HEK293 (cell line): ENCODE measurements around the gene ZDHHC8.

Experiments
- CTCF ChIA-PET: fragments of 350-600 bp; formaldehyde crosslinking; extraction: SDS; loops from one replicate; lab custom pipeline; 2021; ENCODE audit warnings: antibody characterized with exemption; lab: Yijun Ruan, JAX
- POLR2A ChIA-PET: fragments of 300-600 bp; formaldehyde crosslinking; extraction: SDS; loops from one replicate; lab custom pipeline; 2020; ENCODE audit warnings: antibody characterized with exemption, inconsistent platforms; lab: Yijun Ruan, JAX
- H3K27ac ChIP-seq: fragments of 200-500 bp; sonication (Bioruptor generic); 2 replicates; pipeline ENCODE4 v1.5.1; 2014; ENCODE audit warnings: low read depth, low read length, control low read depth, inconsistent platforms; ENCODE audit errors: extremely low read depth
- H3K36me3 ChIP-seq, 2 experiments: fragments of 200-500 bp in 1 of 2; sonication (Bioruptor generic) in 1 of 2; 1 replicate in 1 of 2; 2 replicates in 1 of 2; pipeline ENCODE4 v1.5.1; 2014 to 2017; ENCODE audit warnings: inconsistent platforms in 2 of 2, low read length in 2 of 2; ENCODE audit not compliant: control insufficient read depth in 2 of 2, insufficient read depth in 1 of 2
- H3K4me1 ChIP-seq: fragments of 200-500 bp; sonication (Bioruptor generic); 2 replicates; pipeline ENCODE4 v1.5.1; 2014; ENCODE audit warnings: mild to moderate bottlenecking, low read length, inconsistent platforms; ENCODE audit not compliant: control insufficient read depth, insufficient read depth
- H3K4me3 ChIP-seq: 2 replicates; pipeline ENCODE4 v1.5.1; 2011; ENCODE audit warnings: low read depth, mild to moderate bottlenecking, control low read depth, low read length, moderate library complexity
- H3K9me3 ChIP-seq: fragments of 200-500 bp; sonication (Bioruptor generic); 2 replicates; pipeline ENCODE4 v1.5.1; 2014; ENCODE audit warnings: low read depth, low read length, inconsistent platforms; ENCODE audit not compliant: control insufficient read depth, insufficient read depth
- GFI1B ChIP-seq: fragments of 450-650 bp; formaldehyde crosslinking; IDR thresholded peaks from 2 replicates; pipeline ENCODE4 v1.5.1; 2016; ENCODE audit warnings: missing biosample characterization, missing genetic modification characterization
- GLIS1 ChIP-seq: fragments of 450-650 bp; formaldehyde crosslinking; IDR thresholded peaks from 2 replicates; pipeline ENCODE4 v1.5.1; 2016; ENCODE audit warnings: missing biosample characterization, missing genetic modification characterization
- INSM2 ChIP-seq: fragments of 450-650 bp; formaldehyde crosslinking; IDR thresholded peaks from 2 replicates; pipeline ENCODE4 v1.5.1; 2016; ENCODE audit warnings: missing biosample characterization, missing genetic modification characterization
- MEIS1 ChIP-seq: sonication (generic); formaldehyde crosslinking; IDR thresholded peaks from 2 replicates; pipeline ENCODE4 v1.8.1; 2022; ENCODE audit warnings: missing genetic modification reagents, mild to moderate bottlenecking, borderline replicate concordance
- MZF1 ChIP-seq: fragments of 450-650 bp; formaldehyde crosslinking; IDR thresholded peaks from 2 replicates; pipeline ENCODE4 v1.5.1; 2017; ENCODE audit warnings: missing biosample characterization, missing genetic modification characterization, borderline replicate concordance
- PBX3 ChIP-seq: sonication (generic); formaldehyde crosslinking; IDR thresholded peaks from 2 replicates; pipeline ENCODE4 v1.8.1; 2022; ENCODE audit warnings: mild to moderate bottlenecking, moderate library complexity, missing genetic modification reagents
- SCRT2 ChIP-seq: fragments of 450-650 bp; formaldehyde crosslinking; IDR thresholded peaks from 2 replicates; pipeline ENCODE4 v1.5.1; 2016; ENCODE audit warnings: missing biosample characterization, missing genetic modification characterization
- SP2 ChIP-seq: fragments of 450-650 bp; formaldehyde crosslinking; IDR thresholded peaks from 2 replicates; pipeline ENCODE4 v1.5.1; 2016; ENCODE audit warnings: missing biosample characterization, missing genetic modification characterization
- ZBTB21 ChIP-seq: fragments of 450-650 bp; formaldehyde crosslinking; IDR thresholded peaks from 2 replicates; pipeline ENCODE4 v1.5.1; 2017; ENCODE audit warnings: missing biosample characterization, missing genetic modification characterization
- ZBTB26 ChIP-seq: fragments of 450-650 bp; formaldehyde crosslinking; optimal IDR thresholded peaks from 2 replicates; pipeline ENCODE3; 2016; ENCODE audit warnings: missing biosample characterization, mild to moderate bottlenecking, missing genetic modification characterization
- ZBTB48 ChIP-seq: fragments of 450-650 bp; formaldehyde crosslinking; IDR thresholded peaks from 2 replicates; pipeline ENCODE4 v1.5.1; 2016; ENCODE audit warnings: missing biosample characterization, missing genetic modification characterization
- ZBTB8A ChIP-seq: fragments of 450-650 bp; formaldehyde crosslinking; IDR thresholded peaks from 2 replicates; pipeline ENCODE4 v1.5.1; 2016; ENCODE audit warnings: missing biosample characterization, missing genetic modification characterization
- ZEB2 ChIP-seq: fragments of 450-650 bp; formaldehyde crosslinking; IDR thresholded peaks from 2 replicates; pipeline ENCODE4 v1.5.1; 2016; ENCODE audit warnings: missing biosample characterization, missing genetic modification characterization
- ZFHX2 ChIP-seq: fragments of 450-650 bp; formaldehyde crosslinking; conservative IDR thresholded peaks from 2 replicates; pipeline ENCODE4 v1.5.1; 2016; ENCODE audit warnings: missing biosample characterization, missing genetic modification characterization
- ZNF138 ChIP-seq: fragments of 450-650 bp; formaldehyde crosslinking; IDR thresholded peaks from 2 replicates; pipeline ENCODE4 v1.5.1; 2016; ENCODE audit warnings: missing biosample characterization, missing genetic modification characterization, borderline replicate concordance
- ZNF23 ChIP-seq: fragments of 450-650 bp; formaldehyde crosslinking; IDR thresholded peaks from 2 replicates; pipeline ENCODE4 v1.5.1; 2016; ENCODE audit warnings: missing biosample characterization, missing genetic modification characterization, borderline replicate concordance
- ZNF266 ChIP-seq: fragments of 450-650 bp; formaldehyde crosslinking; IDR thresholded peaks from 2 replicates; pipeline ENCODE4 v1.5.1; 2016; ENCODE audit warnings: missing biosample characterization, missing genetic modification characterization, low read depth
- ZNF324 ChIP-seq: fragments of 450-650 bp; formaldehyde crosslinking; IDR thresholded peaks from 2 replicates; pipeline ENCODE4 v1.5.1; 2016; ENCODE audit warnings: missing biosample characterization, missing genetic modification characterization
- ZNF600 ChIP-seq: fragments of 450-650 bp; formaldehyde crosslinking; IDR thresholded peaks from 2 replicates; pipeline ENCODE4 v1.5.1; 2016; ENCODE audit warnings: missing biosample characterization, missing genetic modification characterization
- ZNF624 ChIP-seq: fragments of 450-650 bp; formaldehyde crosslinking; IDR thresholded peaks from 2 replicates; pipeline ENCODE4 v1.5.1; 2017; ENCODE audit warnings: missing biosample characterization, missing genetic modification characterization
- ZNF830 ChIP-seq: fragments of 450-650 bp; IDR thresholded peaks from 2 replicates; pipeline ENCODE4 v1.5.0; 2018; ENCODE audit warnings: missing biosample characterization, missing genetic modification characterization, low read depth, mild to moderate bottlenecking, moderate library complexity
- ZSCAN23 ChIP-seq: fragments of 450-650 bp; formaldehyde crosslinking; IDR thresholded peaks from 2 replicates; pipeline ENCODE4 v1.5.1; 2016; ENCODE audit warnings: missing biosample characterization, missing genetic modification characterization

Gene ZDHHC8

GRCh38 chr22:20086101-20086599 lies 45.5 kb upstream of the ZDHHC8 start:
- no peak overlapping the region for H3K4me3 ChIP-seq
- TF ChIP-seq ZSCAN23, result no peak
- no peak for TF ChIP-seq ZNF600 (tag by site-specific recombination)
- no peak for TF ChIP-seq ZBTB26 (tag by site-specific recombination)
- no peak for TF ChIP-seq INSM2 (tag by site-specific recombination)
- TF ChIP-seq ZNF624, result no peak
- TF ChIP-seq MEIS1 (CRISPR knock-in tag), result no peak
- TF ChIP-seq, all 188 proteins: peak for 0
- Histone ChIP-seq H3K9me3 (no peaks in the 10 kb centered on the region), H3K4me1 (no peaks in the 10 kb centered on the region; the same call in 1 of the 2 replicates), H3K36me3 (peaks cover 30 to 96% of the 10 kb centered on the region in 2 experiments), H3K27ac (no peak overlapping the region)
- POLR2A ChIA-PET, result interaction anchor here (0.5 to 1.4 kb wide), 5 partner anchors 8 to 128 kb away, joined by 5 to 6 read pairs (median 5); partner anchors contain the start of gene TRMT2A
- CTCF ChIA-PET, result interaction anchor here (1.2 to 2.6 kb wide), 4 partner anchors 8 to 23 kb away, joined by 4 to 11 read pairs (median 4); no protein-coding TSS in a partner anchor

- Histone ChIP-seq H3K4me1 (no peaks in the 10 kb centered on the region; the same call in 1 of the 2 replicates), H3K4me3 (no peak overlapping the region), H3K36me3 (peaks cover 36 to 96% of the 10 kb centered on the region in 2 experiments), H3K27ac (no peak overlapping the region), H3K9me3 (no peaks in the 10 kb centered on the region)
- TF ChIP-seq GLIS1 (tag by site-specific recombination), result no peak
- no peak for TF ChIP-seq SP2 (tag by site-specific recombination)
- no peak for TF ChIP-seq ZBTB8A
- TF ChIP-seq ZNF266 (tag by site-specific recombination), result no peak
- TF ChIP-seq SCRT2 (tag by site-specific recombination), result no peak
- no peak for TF ChIP-seq ZNF138 (tag by site-specific recombination)
- no peak for TF ChIP-seq ZBTB21
- no peak for TF ChIP-seq ZBTB48 (tag by site-specific recombination)
- TF ChIP-seq ZSCAN23, result no peak
- TF ChIP-seq ZNF23 (tag by site-specific recombination), result no peak
- TF ChIP-seq ZNF324 (tag by site-specific recombination), result no peak
- TF ChIP-seq ZEB2 (tag by site-specific recombination), result no peak
- no peak for TF ChIP-seq GFI1B (tag by site-specific recombination)
- TF ChIP-seq MZF1, result no peak
- no peak for TF ChIP-seq ZFHX2 (tag by site-specific recombination)
- TF ChIP-seq ZNF830, result no peak
- no peak for TF ChIP-seq PBX3 (CRISPR knock-in tag)
- POLR2A ChIA-PET, result interaction anchor here (0.5 to 1.4 kb wide), 5 partner anchors 17 to 128 kb away, joined by 3 to 6 read pairs (median 5); partner anchors contain the start of gene TRMT2A
- CTCF ChIA-PET, result interaction anchor here (0.6 to 2.6 kb wide), 3 partner anchors 10 to 433 kb away, joined by 3 to 11 read pairs (median 4); no protein-coding TSS in a partner anchor
These were observed 44.8 kb upstream of the ZDHHC8 start for GRCh38 chr22:20086763-20087162.
